Left lobe of liver (tissue), 2 donors: ENCODE data around the gene ATP1A1. TPM values are rescaled to one million over a fixed set of nuclear protein-coding genes. Genes with fewer than 3 reads are reported as not detected.
A peak's percentile ranks its signal among the peaks of the same experiment; 100 is the strongest.

Experiments
- ATAC-seq: fragments of 200-7000 bp; cut with Tn5 transposase; one replicate; pipeline ENCODE4 v1.9.1; 2020; ENCODE audit warnings: mild to moderate bottlenecking, moderate library complexity
- DNase-seq: peaks from one replicate; pipeline ENCODE4 v3.0.0-alpha.2; 2020; ENCODE audit warnings: low spot score
- total RNA-seq: library from RNA; stranded (reverse); gene quantifications from one replicate; pipeline ENCODE4 v1.2.1, GENCODE V29; 2021
- donor health status: DM: no; HTN: no; CAD: no; lungs with moderate emphysema.
- donor health status: DM: no; HTN: yes; CAD: no.

ATP1A1 gene
- total RNA-seq, 1 donor from 2014 or later: 110 TPM

GRCh38 chr1:116433275-116434257 is 60.5 kb downstream of the ATP1A1 start:
- ATAC-seq (peak; percentile 95), DNase-seq (peak; percentile 89)

GRCh38 chr1:116434849-116435248 is 61.8 kb downstream of the ATP1A1 start:
- DNase-seq (no peak), ATAC-seq (no peak)

- ATAC-seq (no peak), DNase-seq (no peak)
These were observed 63.0 kb downstream of the ATP1A1 start for GRCh38 chr1:116435806-116436610.

GRCh38 chr1:116436611-116436970 is 63.5 kb downstream of the ATP1A1 start:
- ATAC-seq (no peak), DNase-seq (no peak)

- no peak for DNase-seq
- ATAC-seq: no peak
These were observed 66.7 kb downstream of the ATP1A1 start for GRCh38 chr1:116439701-116440100.

- ATAC-seq (no peak), DNase-seq (no peak)
These were observed 67.7 kb downstream of the ATP1A1 start for GRCh38 chr1:116440731-116441130.

GRCh38 chr1:116445534-116445933 is 72.5 kb downstream of the ATP1A1 start:
- DNase-seq: no peak
- no peak for ATAC-seq

GRCh38 chr1:116446686-116447085 is 73.6 kb downstream of the ATP1A1 start:
- DNase-seq (no peak), ATAC-seq (no peak)

GRCh38 chr1:116448785-116449385 is 75.8 kb downstream of the ATP1A1 start:
- DNase-seq (no peak), ATAC-seq (no peak)

- no peak for ATAC-seq
These were observed 76.5 kb downstream of the ATP1A1 start for GRCh38 chr1:116449578-116449977.

GRCh38 chr1:116451702-116452101 is 78.7 kb downstream of the ATP1A1 start:
- DNase-seq (no peak), ATAC-seq (no peak)

More at GRCh38 chr1:116449578-116449977, 76.5 kb downstream of the ATP1A1 start:
- no peak for DNase-seq

- DNase-seq: no peak
- no peak for ATAC-seq
These were observed 80.4 kb downstream of the ATP1A1 start for GRCh38 chr1:116453481-116453880.

- ATAC-seq (no peak), DNase-seq (no peak)
These were observed 80.9 kb downstream of the ATP1A1 start for GRCh38 chr1:116453906-116454305.

Other genes starting within 250 kb of the ATP1A1 start
- gene CD58, start 197.8 kb downstream of the ATP1A1 start, total RNA-seq: 2.7 TPM